ENCODE results near the gene NDC1.

- TF ChIP-seq EZH2 (IDR thresholded peaks at IDR 0.05; ENCODE audit: insufficient read depth, low read length): no peak
- TF ChIP-seq, protein P1, sequence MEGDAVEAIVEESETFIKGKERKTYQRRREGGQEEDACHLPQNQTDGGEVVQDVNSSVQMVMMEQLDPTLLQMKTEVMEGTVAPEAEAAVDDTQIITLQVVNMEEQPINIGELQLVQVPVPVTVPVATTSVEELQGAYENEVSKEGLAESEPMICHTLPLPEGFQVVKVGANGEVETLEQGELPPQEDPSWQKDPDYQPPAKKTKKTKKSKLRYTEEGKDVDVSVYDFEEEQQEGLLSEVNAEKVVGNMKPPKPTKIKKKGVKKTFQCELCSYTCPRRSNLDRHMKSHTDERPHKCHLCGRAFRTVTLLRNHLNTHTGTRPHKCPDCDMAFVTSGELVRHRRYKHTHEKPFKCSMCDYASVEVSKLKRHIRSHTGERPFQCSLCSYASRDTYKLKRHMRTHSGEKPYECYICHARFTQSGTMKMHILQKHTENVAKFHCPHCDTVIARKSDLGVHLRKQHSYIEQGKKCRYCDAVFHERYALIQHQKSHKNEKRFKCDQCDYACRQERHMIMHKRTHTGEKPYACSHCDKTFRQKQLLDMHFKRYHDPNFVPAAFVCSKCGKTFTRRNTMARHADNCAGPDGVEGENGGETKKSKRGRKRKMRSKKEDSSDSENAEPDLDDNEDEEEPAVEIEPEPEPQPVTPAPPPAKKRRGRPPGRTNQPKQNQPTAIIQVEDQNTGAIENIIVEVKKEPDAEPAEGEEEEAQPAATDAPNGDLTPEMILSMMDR (IDR thresholded peaks at IDR 0.05; ENCODE audit: insufficient read depth, low read depth, low read length): no peak
These were observed 55.0 kb downstream of the NDC1 start for GRCh38 chr1:53783056-53783455.
